Measurements from ENCODE around the gene PRG3. TPM values are rescaled to one million over a fixed set of nuclear protein-coding genes. Genes with fewer than 3 reads are reported as not detected.

Gene PRG3
- total RNA-seq, 1 experiment from 2014 or later = not detected

DNA sequence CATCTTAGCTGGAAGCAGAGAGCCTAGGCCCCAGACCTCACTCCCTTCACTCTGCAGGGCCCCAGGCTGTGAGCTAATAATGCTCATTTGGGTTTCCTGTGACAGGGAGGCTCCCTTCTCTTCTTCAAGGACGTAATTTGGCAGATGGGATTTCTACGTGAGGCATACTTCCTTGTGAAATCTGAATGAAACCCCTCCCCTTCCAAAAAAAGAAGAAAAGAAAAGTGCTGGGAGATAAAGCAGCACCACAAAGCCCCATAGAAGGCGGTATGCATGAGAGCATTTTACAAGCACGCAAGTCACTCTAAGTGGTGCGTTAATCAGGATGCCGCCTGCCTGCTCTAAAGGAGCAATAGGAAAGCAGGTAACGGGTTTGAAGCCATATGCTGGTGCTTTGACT, 37.1 kb downstream of the PRG3 start (continued):
- TF ChIP-seq, protein P1, sequence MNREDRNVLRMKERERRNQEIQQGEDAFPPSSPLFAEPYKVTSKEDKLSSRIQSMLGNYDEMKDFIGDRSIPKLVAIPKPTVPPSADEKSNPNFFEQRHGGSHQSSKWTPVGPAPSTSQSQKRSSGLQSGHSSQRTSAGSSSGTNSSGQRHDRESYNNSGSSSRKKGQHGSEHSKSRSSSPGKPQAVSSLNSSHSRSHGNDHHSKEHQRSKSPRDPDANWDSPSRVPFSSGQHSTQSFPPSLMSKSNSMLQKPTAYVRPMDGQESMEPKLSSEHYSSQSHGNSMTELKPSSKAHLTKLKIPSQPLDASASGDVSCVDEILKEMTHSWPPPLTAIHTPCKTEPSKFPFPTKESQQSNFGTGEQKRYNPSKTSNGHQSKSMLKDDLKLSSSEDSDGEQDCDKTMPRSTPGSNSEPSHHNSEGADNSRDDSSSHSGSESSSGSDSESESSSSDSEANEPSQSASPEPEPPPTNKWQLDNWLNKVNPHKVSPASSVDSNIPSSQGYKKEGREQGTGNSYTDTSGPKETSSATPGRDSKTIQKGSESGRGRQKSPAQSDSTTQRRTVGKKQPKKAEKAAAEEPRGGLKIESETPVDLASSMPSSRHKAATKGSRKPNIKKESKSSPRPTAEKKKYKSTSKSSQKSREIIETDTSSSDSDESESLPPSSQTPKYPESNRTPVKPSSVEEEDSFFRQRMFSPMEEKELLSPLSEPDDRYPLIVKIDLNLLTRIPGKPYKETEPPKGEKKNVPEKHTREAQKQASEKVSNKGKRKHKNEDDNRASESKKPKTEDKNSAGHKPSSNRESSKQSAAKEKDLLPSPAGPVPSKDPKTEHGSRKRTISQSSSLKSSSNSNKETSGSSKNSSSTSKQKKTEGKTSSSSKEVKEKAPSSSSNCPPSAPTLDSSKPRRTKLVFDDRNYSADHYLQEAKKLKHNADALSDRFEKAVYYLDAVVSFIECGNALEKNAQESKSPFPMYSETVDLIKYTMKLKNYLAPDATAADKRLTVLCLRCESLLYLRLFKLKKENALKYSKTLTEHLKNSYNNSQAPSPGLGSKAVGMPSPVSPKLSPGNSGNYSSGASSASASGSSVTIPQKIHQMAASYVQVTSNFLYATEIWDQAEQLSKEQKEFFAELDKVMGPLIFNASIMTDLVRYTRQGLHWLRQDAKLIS (CRISPR knock-in tag; IDR thresholded peaks at IDR 0.05; ENCODE audit: borderline replicate concordance) = no peak
- TF ChIP-seq, protein P2, sequence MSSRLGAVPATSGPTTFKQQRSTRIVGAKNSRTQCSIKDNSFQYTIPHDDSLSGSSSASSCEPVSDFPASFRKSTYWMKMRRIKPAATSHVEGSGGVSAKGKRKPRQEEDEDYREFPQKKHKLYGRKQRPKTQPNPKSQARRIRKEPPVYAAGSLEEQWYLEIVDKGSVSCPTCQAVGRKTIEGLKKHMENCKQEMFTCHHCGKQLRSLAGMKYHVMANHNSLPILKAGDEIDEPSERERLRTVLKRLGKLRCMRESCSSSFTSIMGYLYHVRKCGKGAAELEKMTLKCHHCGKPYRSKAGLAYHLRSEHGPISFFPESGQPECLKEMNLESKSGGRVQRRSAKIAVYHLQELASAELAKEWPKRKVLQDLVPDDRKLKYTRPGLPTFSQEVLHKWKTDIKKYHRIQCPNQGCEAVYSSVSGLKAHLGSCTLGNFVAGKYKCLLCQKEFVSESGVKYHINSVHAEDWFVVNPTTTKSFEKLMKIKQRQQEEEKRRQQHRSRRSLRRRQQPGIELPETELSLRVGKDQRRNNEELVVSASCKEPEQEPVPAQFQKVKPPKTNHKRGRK (CRISPR knock-in tag; IDR thresholded peaks at IDR 0.05; ENCODE audit: borderline replicate concordance) = no peak
- TF ChIP-seq, protein P3, sequence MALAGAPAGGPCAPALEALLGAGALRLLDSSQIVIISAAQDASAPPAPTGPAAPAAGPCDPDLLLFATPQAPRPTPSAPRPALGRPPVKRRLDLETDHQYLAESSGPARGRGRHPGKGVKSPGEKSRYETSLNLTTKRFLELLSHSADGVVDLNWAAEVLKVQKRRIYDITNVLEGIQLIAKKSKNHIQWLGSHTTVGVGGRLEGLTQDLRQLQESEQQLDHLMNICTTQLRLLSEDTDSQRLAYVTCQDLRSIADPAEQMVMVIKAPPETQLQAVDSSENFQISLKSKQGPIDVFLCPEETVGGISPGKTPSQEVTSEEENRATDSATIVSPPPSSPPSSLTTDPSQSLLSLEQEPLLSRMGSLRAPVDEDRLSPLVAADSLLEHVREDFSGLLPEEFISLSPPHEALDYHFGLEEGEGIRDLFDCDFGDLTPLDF (CRISPR knock-in tag; IDR thresholded peaks at IDR 0.05) = no peak
- TF ChIP-seq, protein P4, sequence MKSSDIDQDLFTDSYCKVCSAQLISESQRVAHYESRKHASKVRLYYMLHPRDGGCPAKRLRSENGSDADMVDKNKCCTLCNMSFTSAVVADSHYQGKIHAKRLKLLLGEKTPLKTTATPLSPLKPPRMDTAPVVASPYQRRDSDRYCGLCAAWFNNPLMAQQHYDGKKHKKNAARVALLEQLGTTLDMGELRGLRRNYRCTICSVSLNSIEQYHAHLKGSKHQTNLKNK (CRISPR knock-in tag; IDR thresholded peaks at IDR 0.05) = no peak
- TF ChIP-seq PRRX2 (CRISPR knock-in tag; IDR thresholded peaks at IDR 0.05) (no peak), NR2C2 (CRISPR knock-in tag; IDR thresholded peaks at IDR 0.05) (no peak), ZNF232 (CRISPR knock-in tag; IDR thresholded peaks at IDR 0.05) (no peak), FOXP1 (CRISPR knock-in tag; IDR thresholded peaks at IDR 0.05; ENCODE audit: borderline replicate concordance) (no peak)
- TF ChIP-seq, protein P5, sequence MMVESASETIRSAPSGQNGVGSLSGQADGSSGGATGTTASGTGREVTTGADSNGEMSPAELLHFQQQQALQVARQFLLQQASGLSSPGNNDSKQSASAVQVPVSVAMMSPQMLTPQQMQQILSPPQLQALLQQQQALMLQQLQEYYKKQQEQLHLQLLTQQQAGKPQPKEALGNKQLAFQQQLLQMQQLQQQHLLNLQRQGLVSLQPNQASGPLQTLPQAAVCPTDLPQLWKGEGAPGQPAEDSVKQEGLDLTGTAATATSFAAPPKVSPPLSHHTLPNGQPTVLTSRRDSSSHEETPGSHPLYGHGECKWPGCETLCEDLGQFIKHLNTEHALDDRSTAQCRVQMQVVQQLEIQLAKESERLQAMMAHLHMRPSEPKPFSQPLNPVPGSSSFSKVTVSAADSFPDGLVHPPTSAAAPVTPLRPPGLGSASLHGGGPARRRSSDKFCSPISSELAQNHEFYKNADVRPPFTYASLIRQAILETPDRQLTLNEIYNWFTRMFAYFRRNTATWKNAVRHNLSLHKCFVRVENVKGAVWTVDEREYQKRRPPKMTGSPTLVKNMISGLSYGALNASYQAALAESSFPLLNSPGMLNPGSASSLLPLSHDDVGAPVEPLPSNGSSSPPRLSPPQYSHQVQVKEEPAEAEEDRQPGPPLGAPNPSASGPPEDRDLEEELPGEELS (CRISPR knock-in tag; IDR thresholded peaks at IDR 0.05) = no peak

DNA sequence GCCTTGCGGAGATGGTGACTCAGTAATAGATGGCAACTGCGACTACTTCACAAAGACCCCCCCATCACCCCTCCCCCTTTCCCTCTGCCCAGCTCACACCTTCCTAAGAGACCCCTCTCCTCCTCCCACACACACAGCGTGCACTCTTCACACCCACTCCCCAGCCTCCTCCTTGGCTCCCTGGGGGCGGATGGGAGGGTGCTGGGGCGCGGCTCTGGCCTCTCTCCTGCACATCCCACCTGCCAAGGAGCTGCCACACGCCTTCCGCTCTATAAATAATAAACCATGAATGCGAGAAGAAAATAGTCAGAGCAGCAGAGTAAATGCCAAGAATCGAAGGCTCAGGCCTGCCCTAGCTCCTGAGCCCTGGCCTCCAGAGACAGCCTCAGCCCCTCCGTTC, 38.2 kb downstream of the PRG3 start:
- no peaks in the 10 kb centered on the region for H3K36me3 Mint-ChIP-seq

More for the DNA sequence above, 38.2 kb downstream of the PRG3 start:
- POLR2A ChIA-PET = interaction anchor here (1.3 kb wide), 1 partner anchor 29 kb away, joined by 3 read pairs; no protein-coding TSS in a partner anchor
- Mint-ChIP-seq H3K27ac (no peak overlapping the region), H3K4me1 (peaks cover 51% of the 10 kb centered on the region), H3K4me3 (no peak overlapping the region), H3K27me3 (ENCODE audit: low read depth) (peaks cover 25% of the 10 kb centered on the region), H3K9me3 (no peaks in the 10 kb centered on the region)
- ATAC-seq (no peak), DNase-seq (ENCODE audit: low spot score) (no peak)
- TF ChIP-seq ATF1 (CRISPR knock-in tag; IDR thresholded peaks at IDR 0.05) = no peak
- TF ChIP-seq OVOL2 (CRISPR knock-in tag; IDR thresholded peaks at IDR 0.05; ENCODE audit: borderline replicate concordance) = no peak
- TF ChIP-seq, protein P6, sequence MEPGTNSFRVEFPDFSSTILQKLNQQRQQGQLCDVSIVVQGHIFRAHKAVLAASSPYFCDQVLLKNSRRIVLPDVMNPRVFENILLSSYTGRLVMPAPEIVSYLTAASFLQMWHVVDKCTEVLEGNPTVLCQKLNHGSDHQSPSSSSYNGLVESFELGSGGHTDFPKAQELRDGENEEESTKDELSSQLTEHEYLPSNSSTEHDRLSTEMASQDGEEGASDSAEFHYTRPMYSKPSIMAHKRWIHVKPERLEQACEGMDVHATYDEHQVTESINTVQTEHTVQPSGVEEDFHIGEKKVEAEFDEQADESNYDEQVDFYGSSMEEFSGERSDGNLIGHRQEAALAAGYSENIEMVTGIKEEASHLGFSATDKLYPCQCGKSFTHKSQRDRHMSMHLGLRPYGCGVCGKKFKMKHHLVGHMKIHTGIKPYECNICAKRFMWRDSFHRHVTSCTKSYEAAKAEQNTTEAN (CRISPR knock-in tag; IDR thresholded peaks at IDR 0.05) = no peak
- TF ChIP-seq, protein P1 (CRISPR knock-in tag; IDR thresholded peaks at IDR 0.05; ENCODE audit: borderline replicate concordance) = no peak
- TF ChIP-seq ZNF263 (CRISPR knock-in tag; IDR thresholded peaks at IDR 0.05; ENCODE audit: low read depth) = no peak
- TF ChIP-seq, protein P7, sequence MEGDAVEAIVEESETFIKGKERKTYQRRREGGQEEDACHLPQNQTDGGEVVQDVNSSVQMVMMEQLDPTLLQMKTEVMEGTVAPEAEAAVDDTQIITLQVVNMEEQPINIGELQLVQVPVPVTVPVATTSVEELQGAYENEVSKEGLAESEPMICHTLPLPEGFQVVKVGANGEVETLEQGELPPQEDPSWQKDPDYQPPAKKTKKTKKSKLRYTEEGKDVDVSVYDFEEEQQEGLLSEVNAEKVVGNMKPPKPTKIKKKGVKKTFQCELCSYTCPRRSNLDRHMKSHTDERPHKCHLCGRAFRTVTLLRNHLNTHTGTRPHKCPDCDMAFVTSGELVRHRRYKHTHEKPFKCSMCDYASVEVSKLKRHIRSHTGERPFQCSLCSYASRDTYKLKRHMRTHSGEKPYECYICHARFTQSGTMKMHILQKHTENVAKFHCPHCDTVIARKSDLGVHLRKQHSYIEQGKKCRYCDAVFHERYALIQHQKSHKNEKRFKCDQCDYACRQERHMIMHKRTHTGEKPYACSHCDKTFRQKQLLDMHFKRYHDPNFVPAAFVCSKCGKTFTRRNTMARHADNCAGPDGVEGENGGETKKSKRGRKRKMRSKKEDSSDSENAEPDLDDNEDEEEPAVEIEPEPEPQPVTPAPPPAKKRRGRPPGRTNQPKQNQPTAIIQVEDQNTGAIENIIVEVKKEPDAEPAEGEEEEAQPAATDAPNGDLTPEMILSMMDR (IDR thresholded peaks at IDR 0.05) = no peak
- no peak for TF ChIP-seq EMX1 (CRISPR knock-in tag; IDR thresholded peaks at IDR 0.05)
- no peak for TF ChIP-seq SP1 (CRISPR knock-in tag; conservative IDR thresholded peaks at IDR 0.05)
- TF ChIP-seq IRF2 (CRISPR knock-in tag; IDR thresholded peaks at IDR 0.05; ENCODE audit: borderline replicate concordance, low read depth) = no peak
- CTCF ChIA-PET = interaction anchor here (0.6 to 1.4 kb wide), 5 partner anchors 11 to 151 kb away, joined by 3 to 9 read pairs (median 4); no protein-coding TSS in a partner anchor

All from WTC11 (cell line).